SK-N-SH (cell line): ENCODE measurements around the gene OSBPL5. TPM values are rescaled to one million over a fixed set of nuclear protein-coding genes. Genes with fewer than 3 reads are reported as not detected.
A peak's percentile ranks its signal among the peaks of the same experiment; 100 is the strongest.

ENCODE experiments used
- CTCF ChIA-PET: fragments of 300-600, 350-600 bp; formaldehyde crosslinking; extraction: SDS; loops from one replicate; lab custom pipeline; 2021; lab: Yijun Ruan, JAX
- POLR2A ChIA-PET: fragments of 350-600 bp; sonication (Branson Sonifier 250); formaldehyde crosslinking; extraction: SDS; loops from one replicate; lab custom pipeline; 2020; ENCODE audit warnings: antibody characterized with exemption, inconsistent platforms; lab: Yijun Ruan, JAX
- DNase-seq: peaks from one replicate; pipeline ENCODE4 v3.0.0; 2012
- H2AFZ ChIP-seq: fragments of 200-600 bp; sonication (generic); 2 replicates; pipeline ENCODE4 v1.8.1; 2016; ENCODE audit warnings: antibody characterized with exemption, mild to moderate bottlenecking, low read depth
- H3F3A ChIP-seq: fragments of 200-600 bp; sonication (generic); replicated peaks from 2 replicates; pipeline ENCODE3; 2016; ENCODE audit warnings: antibody characterized with exemption, mild to moderate bottlenecking; ENCODE audit not compliant: insufficient read depth
- H3K27ac ChIP-seq, 2 experiments: fragments of 200-500 bp in 1 of 2; fragments of 200-600 bp in 1 of 2; sonication (Bioruptor generic) in 1 of 2; sonication (generic), shearing (Covaris generic) in 1 of 2; 2 replicates each; pipeline versions ENCODE4 v1.5.1 to v1.6.1; 2014 to 2016; ENCODE audit warnings: low read depth in 2 of 2, inconsistent platforms in 1 of 2, low read length in 1 of 2, mild to moderate bottlenecking in 1 of 2, mixed read lengths in 1 of 2
- H3K27me3 ChIP-seq: fragments of 200-600 bp; sonication (generic), shearing (Covaris generic); 2 replicates; pipeline ENCODE4 v1.6.1; 2016; ENCODE audit warnings: mixed run types; ENCODE audit not compliant: insufficient read depth
- H3K36me3 ChIP-seq, 2 experiments: fragments of 200-500 bp in 1 of 2; fragments of 200-600 bp in 1 of 2; sonication (Bioruptor generic) in 1 of 2; sonication (generic) in 1 of 2; replicated peaks in 1 of 2; 2 replicates each; pipeline versions ENCODE3 to v1.5.1; 2014 to 2016; ENCODE audit warnings: low read length in 1 of 2, mild to moderate bottlenecking in 1 of 2; ENCODE audit not compliant: insufficient read depth in 2 of 2, control insufficient read depth in 1 of 2
- H3K4me1 ChIP-seq, 2 experiments: fragments of 200-500 bp in 1 of 2; fragments of 200-600 bp in 1 of 2; sonication (Bioruptor generic) in 1 of 2; sonication (generic), shearing (Covaris generic) in 1 of 2; 2 replicates each; pipeline versions ENCODE4 v1.5.1 to v1.6.1; 2014 to 2016; ENCODE audit warnings: low read depth in 1 of 2, low read length in 1 of 2, mixed run types in 1 of 2; ENCODE audit not compliant: insufficient read depth in 2 of 2, control insufficient read depth in 1 of 2
- H3K4me2 ChIP-seq: fragments of 200-600 bp; sonication (generic), shearing (Covaris generic); 2 replicates; pipeline ENCODE4 v1.6.1; 2017; ENCODE audit warnings: mixed run types
- H3K4me3 ChIP-seq, 2 experiments: fragments of 200-500 bp in 1 of 2; fragments of 200-600 bp in 1 of 2; sonication (Bioruptor generic) in 1 of 2; sonication (generic), shearing (Covaris generic) in 1 of 2; 2 replicates each; pipeline versions ENCODE4 v1.5.1 to v1.8.1; 2014 to 2016; ENCODE audit warnings: low read depth in 2 of 2, inconsistent platforms in 1 of 2, low read length in 1 of 2, mild to moderate bottlenecking in 1 of 2, mixed read lengths in 1 of 2, moderate library complexity in 1 of 2
- H3K79me2 ChIP-seq: fragments of 200-600 bp; sonication (generic); 2 replicates; pipeline ENCODE4 v1.8.1; 2017; ENCODE audit warnings: mild to moderate bottlenecking; ENCODE audit not compliant: insufficient read depth
- H3K9ac ChIP-seq: fragments of 200-600 bp; sonication (generic); 2 replicates; pipeline ENCODE4 v1.6.1; 2017; ENCODE audit warnings: mixed run types
- H3K9me2 ChIP-seq: fragments of 200-600 bp; sonication (generic); 2 replicates; pipeline ENCODE4 v1.6.1; 2017; ENCODE audit warnings: mixed run types
- H3K9me3 ChIP-seq: fragments of 200-600 bp; sonication (generic); 2 replicates; pipeline ENCODE4 v1.6.1; 2017; ENCODE audit warnings: mixed run types, mild to moderate bottlenecking, moderate library complexity
- H4K20me1 ChIP-seq: fragments of 200-600 bp; sonication (generic); 2 replicates; pipeline ENCODE4 v1.6.1; 2017; ENCODE audit warnings: mild to moderate bottlenecking, mixed run types; ENCODE audit not compliant: insufficient read depth
- CHD2 ChIP-seq: fragments of 150-350 bp; IDR thresholded peaks from 2 replicates; pipeline ENCODE4 v1.6.1; 2018; ENCODE audit warnings: low read length; ENCODE audit not compliant: partially characterized antibody
- ELF1 ChIP-seq: IDR thresholded peaks from 2 replicates; pipeline ENCODE4 v1.4.0; 2012
- IRF3 ChIP-seq: fragments of 150-350 bp; IDR thresholded peaks from 2 replicates; pipeline ENCODE4 v1.6.1; 2016; ENCODE audit warnings: mild to moderate bottlenecking, low read depth, low read length
- MAX ChIP-seq: IDR thresholded peaks from 2 replicates; pipeline ENCODE4 v1.4.0; 2012; ENCODE audit warnings: low read depth
- MXI1 ChIP-seq: IDR thresholded peaks from 2 replicates; pipeline ENCODE4 v1.6.1; 2012; ENCODE audit warnings: mild to moderate bottlenecking, low read depth, low read length, improper control_type of control experiment
- NFIC ChIP-seq: IDR thresholded peaks from 2 replicates; pipeline ENCODE4 v1.4.0; 2012; ENCODE audit warnings: borderline replicate concordance
- RCOR1 ChIP-seq: fragments of 150-350 bp; IDR thresholded peaks from 2 replicates; pipeline ENCODE4 v1.6.1; 2017; ENCODE audit warnings: antibody characterized with exemption, low read length
- SIN3A ChIP-seq: IDR thresholded peaks from 2 replicates; pipeline ENCODE4 v1.6.1; 2012; ENCODE audit warnings: low read depth, mild to moderate bottlenecking, low read length, moderate library complexity, borderline replicate concordance
- YY1 ChIP-seq: IDR thresholded peaks from 2 replicates; pipeline ENCODE4 v1.4.0; 2012; ENCODE audit warnings: low read depth, mild to moderate bottlenecking
- WGBS: methylation state at CpG from one replicate; pipeline ENCODE4 v1.1.6; 2017; ENCODE audit warnings: low lambda C conversion rate; 5-methylcytosine and 5-hydroxymethylcytosine counted together
- polyA plus RNA-seq, 3 experiments: library from polyadenylated mRNA; depleted of rRNA; stranded (reverse); fragments of >200 nt; gene quantifications; 2 replicates each; pipeline ENCODE4 v1.2.3, GENCODE V29; 2012
- TF ChIP-seq, protein P1 (sequence below): fragments of 150-350 bp; IDR thresholded peaks from 2 replicates; pipeline ENCODE4 v1.6.1; 2017; ENCODE audit warnings: antibody characterized with exemption, low read length, low read depth, borderline replicate concordance

Gene OSBPL5
- polyA plus RNA-seq, 1 of the 3 experiments (the other 2 are of a cell fraction): 10.9 TPM

DNA sequence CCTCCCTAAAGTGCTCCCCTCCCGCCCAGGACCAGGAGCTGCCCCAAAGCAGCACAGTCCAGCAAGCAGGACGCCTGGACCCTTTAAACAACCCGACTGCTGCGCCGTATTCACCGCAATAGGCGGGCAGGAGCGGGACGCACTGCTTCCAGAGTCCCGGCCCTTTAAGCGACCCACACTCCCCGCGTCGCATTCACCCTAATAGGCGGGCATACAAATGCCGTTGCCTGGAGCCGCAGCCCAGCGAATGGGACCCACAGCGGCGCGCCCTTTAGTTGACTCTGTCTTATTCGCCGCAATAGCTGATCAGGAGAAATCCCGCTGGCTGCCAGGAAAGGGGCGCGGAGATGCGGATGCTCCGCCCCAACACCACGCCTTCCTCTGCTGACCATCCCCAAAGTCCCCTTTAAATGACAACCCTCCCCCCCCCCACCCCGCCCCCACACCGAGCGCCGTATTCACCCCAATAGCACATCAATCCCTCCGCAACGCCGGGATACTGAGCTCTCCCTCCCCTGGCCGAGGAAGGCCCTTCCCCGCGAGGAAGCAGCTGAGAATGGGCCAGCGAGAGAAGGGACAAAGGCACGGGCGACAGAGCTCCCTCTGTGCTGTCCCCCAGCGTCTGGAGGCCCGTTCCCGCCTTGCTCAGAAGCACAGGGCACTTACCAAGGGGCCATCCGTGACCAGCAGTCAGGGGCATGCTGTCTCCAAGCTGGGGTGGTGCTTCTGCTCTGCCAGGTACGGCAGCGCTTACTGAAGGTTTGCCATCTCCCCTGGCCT is 4.7 kb downstream of the OSBPL5 start:
- H3F3A ChIP-seq: no peaks in the 10 kb centered on the region
- TF ChIP-seq RCOR1 (peak; percentile 59), YY1 (peak; percentile 69; the same call in 1 of the 2 replicates), ELF1 (no peak), IRF3 (no peak), MAX (peak; percentile 71; the same call in 1 of the 2 replicates), SIN3A (no peak), MXI1 (peak; percentile 55)
- TF ChIP-seq, protein P1, sequence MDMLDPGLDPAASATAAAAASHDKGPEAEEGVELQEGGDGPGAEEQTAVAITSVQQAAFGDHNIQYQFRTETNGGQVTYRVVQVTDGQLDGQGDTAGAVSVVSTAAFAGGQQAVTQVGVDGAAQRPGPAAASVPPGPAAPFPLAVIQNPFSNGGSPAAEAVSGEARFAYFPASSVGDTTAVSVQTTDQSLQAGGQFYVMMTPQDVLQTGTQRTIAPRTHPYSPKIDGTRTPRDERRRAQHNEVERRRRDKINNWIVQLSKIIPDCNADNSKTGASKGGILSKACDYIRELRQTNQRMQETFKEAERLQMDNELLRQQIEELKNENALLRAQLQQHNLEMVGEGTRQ: no peak
- TF ChIP-seq, all 33 proteins: peak for 4
- Histone ChIP-seq H3K4me1 (peaks cover 8 to 66% of the 10 kb centered on the region in 2 experiments), H3K9me2 (no peaks in the 10 kb centered on the region), H3K9ac (peak overlapping the region; percentile 28; the same call in 1 of the 2 replicates), H3K27me3 (no peaks in the 10 kb centered on the region), H3K4me3 (peak overlapping the region; percentile 42 to 67), H3K27ac (no peak overlapping the region; a peak in 1 of 4 replicates), H3K79me2 (peaks cover 62% of the 10 kb centered on the region), H3K4me2 (peak overlapping the region; percentile 96), H2AFZ (no peak overlapping the region), H4K20me1 (peaks cover 82% of the 10 kb centered on the region), H3K36me3 (no peaks in the 10 kb centered on the region), H3K9me3 (no peaks in the 10 kb centered on the region)
- DNase-seq: peak; percentile 86
- 14% methylated on average over 36 of the region's 48 CpGs for WGBS
- ChIA-PET POLR2A (interaction anchor here (0.9 kb wide), 1 partner anchor 11 kb away, joined by 3 read pairs; no protein-coding TSS in a partner anchor), CTCF (interaction anchor here (0.9 to 1.2 kb wide), 3 partner anchors 9 to 16 kb away, joined by 3 to 4 read pairs (median 4); no protein-coding TSS in a partner anchor)

DNA sequence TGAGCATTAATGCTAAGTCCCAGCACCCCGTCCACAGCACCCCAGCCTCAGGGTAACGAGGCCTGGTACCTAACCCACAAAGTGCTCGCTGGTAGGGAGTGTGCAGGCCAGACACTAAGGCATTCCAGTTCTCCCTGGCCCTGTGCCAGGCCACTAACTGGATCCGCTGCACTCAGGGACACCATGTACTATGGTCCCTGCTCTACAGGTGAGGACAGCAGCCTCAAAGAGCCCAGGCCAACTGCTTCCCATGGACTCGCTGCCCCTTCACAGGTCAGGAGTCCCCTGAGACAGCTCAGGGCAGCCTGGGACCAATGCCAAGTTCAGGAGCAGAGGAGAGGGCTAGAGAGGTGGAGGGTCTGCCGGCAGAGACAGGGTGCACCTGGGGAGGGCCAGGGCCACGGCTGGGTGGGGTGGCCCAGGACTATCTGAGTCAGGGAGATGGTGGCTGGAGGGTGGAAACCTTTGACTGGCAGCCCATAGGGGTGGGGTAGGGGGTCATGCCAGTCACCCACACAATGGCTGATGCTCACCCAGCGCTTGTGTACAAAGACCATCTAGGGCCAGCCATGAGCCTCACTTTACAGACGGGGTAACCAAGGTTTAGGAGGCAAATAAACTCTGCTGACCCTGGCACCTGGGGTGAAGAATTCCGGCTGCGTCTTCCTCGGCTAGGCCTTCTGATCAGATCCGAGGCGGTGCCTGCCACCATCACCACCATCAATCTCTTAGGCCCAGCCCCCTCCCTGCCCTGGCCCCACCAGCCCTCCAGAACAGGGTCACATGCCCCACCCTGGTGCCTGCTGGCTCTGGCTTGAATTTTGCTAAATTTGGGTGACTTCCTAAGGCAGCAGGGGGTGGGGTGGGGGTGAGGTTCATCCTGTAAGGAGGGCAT is 5.6 kb downstream of the OSBPL5 start:
- TF ChIP-seq NFIC: peak; percentile 30; the same call in 1 of the 2 replicates
- TF ChIP-seq CHD2: no peak
- ChIA-PET POLR2A (interaction anchor here (1.4 kb wide), 1 partner anchor 10 kb away, joined by 3 read pairs; no protein-coding TSS in a partner anchor), CTCF (interaction anchor here (1.3 kb wide), 1 partner anchor 68 kb away, joined by 3 read pairs; no protein-coding TSS in a partner anchor)
- no peaks in the 10 kb centered on the region for H3K36me3 ChIP-seq
- no peaks in the 10 kb centered on the region for H3K27me3 ChIP-seq
- peak overlapping the region; percentile 42 to 67 for H3K4me3 ChIP-seq
- peaks cover 8 to 71% of the 10 kb centered on the region in 2 experiments for H3K4me1 ChIP-seq
- 93% methylated on average over 12 of the region's 14 CpGs for WGBS
- H3K9me2 ChIP-seq: no peaks in the 10 kb centered on the region
- H3F3A ChIP-seq: no peaks in the 10 kb centered on the region
- H3K9ac ChIP-seq: peak overlapping the region; percentile 28; the same call in 1 of the 2 replicates
- no peak for DNase-seq
- H3K9me3 ChIP-seq: no peaks in the 10 kb centered on the region
- H4K20me1 ChIP-seq: peaks cover 82% of the 10 kb centered on the region
- H3K4me2 ChIP-seq: peak overlapping the region; percentile 96
- H2AFZ ChIP-seq: no peak overlapping the region
- peaks cover 60% of the 10 kb centered on the region for H3K79me2 ChIP-seq
- no peak overlapping the region for H3K27ac ChIP-seq
